SIG-M5 treated with dmso at 0.1 percent for 504 hours (cell line): Measurements from ENCODE around the gene IRGQ.

Experiments
- DNase-seq: peaks from one replicate; lab custom pipeline; 2025; ENCODE audit not compliant: unreplicated experiment; lab: John Stamatoyannopoulos, UW

The IRGQ gene

GRCh38 chr19:43546581-43546980 is 49.4 kb downstream of the IRGQ start:
- no peak for DNase-seq

GRCh38 chr19:43545981-43546380 is 50.0 kb downstream of the IRGQ start:
- DNase-seq, result no peak

- DNase-seq, result no peak
Measured at GRCh38 chr19:43545276-43545675, 50.7 kb downstream of the IRGQ start.

DNA sequence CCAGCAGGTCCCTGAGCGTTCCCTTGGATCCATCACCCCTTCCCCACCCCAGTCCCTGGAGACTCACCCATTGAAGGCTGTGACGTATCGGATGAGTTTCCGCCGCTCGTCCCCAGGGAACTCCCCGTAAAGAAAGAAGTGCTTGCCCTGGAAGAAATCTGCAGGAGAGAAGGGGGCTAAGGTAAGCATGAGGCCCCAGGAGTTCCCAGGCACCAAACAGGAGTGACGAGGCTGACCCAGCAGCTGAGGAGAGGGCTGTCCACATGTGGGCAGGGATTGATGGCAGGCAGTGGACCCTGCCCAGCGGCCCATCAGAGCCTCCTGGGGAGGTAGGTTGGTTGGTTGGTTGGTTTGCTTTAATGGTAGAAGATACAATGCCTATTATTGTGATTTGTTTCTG is 51.9 kb downstream of the IRGQ start:
- DNase-seq, result no peak

- DNase-seq, result no peak
Measured at GRCh38 chr19:43541920-43542650, 53.8 kb downstream of the IRGQ start.

- no peak for DNase-seq
Measured at GRCh38 chr19:43540381-43540780, 55.6 kb downstream of the IRGQ start.

GRCh38 chr19:43538922-43539321 is 57.0 kb downstream of the IRGQ start:
- no peak for DNase-seq

GRCh38 chr19:43534816-43535761 is 60.8 kb downstream of the IRGQ start:
- DNase-seq, result no peak
